Nephron progenitor cell (in vitro differentiated cells): ENCODE data around the gene ADARB2.

Experiments
- DNase-seq: peaks from one replicate; pipeline ENCODE4 v3.0.0; 2021
- H3K27ac Mint-ChIP-seq: 2 replicates; pipeline ENCODE4 v1.8.0; 2021; ENCODE audit warnings: mild to moderate bottlenecking, moderate library complexity, mixed read lengths
- H3K27me3 Mint-ChIP-seq: 2 replicates; pipeline ENCODE4 v1.8.0; 2021; ENCODE audit warnings: mild to moderate bottlenecking, low read depth, mixed read lengths; ENCODE audit not compliant: poor library complexity
- H3K36me3 Mint-ChIP-seq: 2 replicates; pipeline ENCODE4 v1.8.0; 2021; ENCODE audit warnings: low read depth, mixed read lengths
- H3K4me1 Mint-ChIP-seq: 2 replicates; pipeline ENCODE4 v1.8.0; 2021; ENCODE audit warnings: mixed read lengths
- H3K4me3 Mint-ChIP-seq: 2 replicates; pipeline ENCODE4 v1.8.0; 2021; ENCODE audit warnings: mild to moderate bottlenecking, moderate library complexity, mixed read lengths
- H3K9me3 Mint-ChIP-seq: 2 replicates; pipeline ENCODE4 v1.8.0; 2021; ENCODE audit warnings: mild to moderate bottlenecking, moderate library complexity, mixed read lengths
- TF ChIP-seq, protein P1 (sequence below): fragments of 200-600 bp; sonication (generic); IDR thresholded peaks from 2 replicates; pipeline ENCODE4 v1.5.0; 2021; ENCODE audit warnings: antibody characterized with exemption

ADARB2 gene

DNA sequence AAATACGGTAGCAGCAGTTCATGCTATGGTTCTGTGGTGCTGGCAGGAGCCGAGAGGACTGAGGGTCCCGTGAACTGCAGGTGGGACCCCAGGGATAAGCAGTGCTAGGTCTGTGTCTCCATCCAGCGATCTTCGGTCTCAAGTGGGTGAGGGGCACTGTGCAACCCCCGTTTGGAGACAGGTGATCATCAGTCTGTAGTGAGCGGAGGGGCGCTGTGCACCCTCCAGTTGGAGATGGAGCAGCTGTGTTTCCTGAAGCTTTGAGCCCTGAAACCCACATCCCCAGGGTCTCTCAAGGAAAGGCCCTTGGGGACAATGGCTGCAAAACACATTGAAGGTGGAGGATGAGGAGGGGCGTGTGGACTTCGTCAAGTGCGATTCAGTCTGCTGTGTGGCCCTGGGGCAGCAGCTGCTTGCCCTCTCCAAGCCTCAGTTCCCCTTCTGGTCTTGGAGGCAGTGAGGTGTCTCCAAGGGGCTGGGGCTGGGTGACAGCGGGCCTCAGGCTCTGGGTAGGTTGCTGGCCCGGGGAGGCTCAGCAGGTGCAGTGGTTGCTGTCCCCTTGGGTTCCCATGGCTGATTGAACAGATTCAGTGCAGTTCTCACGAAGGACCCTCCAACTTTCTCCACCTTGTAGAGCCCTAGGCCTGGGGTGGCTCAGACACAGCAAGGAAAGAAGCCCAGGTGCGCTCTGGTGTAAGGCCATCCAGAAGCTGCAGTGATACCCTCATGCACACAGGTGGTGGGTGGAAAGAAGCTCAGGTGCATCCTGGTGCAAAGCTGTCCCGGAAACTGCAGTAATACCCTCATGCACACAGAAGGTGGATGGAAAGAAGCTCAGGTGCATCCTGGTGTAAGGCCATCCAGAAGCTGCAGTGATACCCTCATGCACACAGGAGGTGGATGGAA lies 160.6 kb downstream of the ADARB2 start:
- H3K9me3 Mint-ChIP-seq = no peaks in the 10 kb centered on the region
- no peak for DNase-seq
- no peak overlapping the region for H3K4me3 Mint-ChIP-seq
- H3K4me1 Mint-ChIP-seq = peaks cover 63% of the 10 kb centered on the region
- peaks cover 22% of the 10 kb centered on the region for H3K27me3 Mint-ChIP-seq
- H3K27ac Mint-ChIP-seq = no peak overlapping the region
- TF ChIP-seq, protein P1, sequence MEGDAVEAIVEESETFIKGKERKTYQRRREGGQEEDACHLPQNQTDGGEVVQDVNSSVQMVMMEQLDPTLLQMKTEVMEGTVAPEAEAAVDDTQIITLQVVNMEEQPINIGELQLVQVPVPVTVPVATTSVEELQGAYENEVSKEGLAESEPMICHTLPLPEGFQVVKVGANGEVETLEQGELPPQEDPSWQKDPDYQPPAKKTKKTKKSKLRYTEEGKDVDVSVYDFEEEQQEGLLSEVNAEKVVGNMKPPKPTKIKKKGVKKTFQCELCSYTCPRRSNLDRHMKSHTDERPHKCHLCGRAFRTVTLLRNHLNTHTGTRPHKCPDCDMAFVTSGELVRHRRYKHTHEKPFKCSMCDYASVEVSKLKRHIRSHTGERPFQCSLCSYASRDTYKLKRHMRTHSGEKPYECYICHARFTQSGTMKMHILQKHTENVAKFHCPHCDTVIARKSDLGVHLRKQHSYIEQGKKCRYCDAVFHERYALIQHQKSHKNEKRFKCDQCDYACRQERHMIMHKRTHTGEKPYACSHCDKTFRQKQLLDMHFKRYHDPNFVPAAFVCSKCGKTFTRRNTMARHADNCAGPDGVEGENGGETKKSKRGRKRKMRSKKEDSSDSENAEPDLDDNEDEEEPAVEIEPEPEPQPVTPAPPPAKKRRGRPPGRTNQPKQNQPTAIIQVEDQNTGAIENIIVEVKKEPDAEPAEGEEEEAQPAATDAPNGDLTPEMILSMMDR = no peak
- no peaks in the 10 kb centered on the region for H3K36me3 Mint-ChIP-seq

DNA sequence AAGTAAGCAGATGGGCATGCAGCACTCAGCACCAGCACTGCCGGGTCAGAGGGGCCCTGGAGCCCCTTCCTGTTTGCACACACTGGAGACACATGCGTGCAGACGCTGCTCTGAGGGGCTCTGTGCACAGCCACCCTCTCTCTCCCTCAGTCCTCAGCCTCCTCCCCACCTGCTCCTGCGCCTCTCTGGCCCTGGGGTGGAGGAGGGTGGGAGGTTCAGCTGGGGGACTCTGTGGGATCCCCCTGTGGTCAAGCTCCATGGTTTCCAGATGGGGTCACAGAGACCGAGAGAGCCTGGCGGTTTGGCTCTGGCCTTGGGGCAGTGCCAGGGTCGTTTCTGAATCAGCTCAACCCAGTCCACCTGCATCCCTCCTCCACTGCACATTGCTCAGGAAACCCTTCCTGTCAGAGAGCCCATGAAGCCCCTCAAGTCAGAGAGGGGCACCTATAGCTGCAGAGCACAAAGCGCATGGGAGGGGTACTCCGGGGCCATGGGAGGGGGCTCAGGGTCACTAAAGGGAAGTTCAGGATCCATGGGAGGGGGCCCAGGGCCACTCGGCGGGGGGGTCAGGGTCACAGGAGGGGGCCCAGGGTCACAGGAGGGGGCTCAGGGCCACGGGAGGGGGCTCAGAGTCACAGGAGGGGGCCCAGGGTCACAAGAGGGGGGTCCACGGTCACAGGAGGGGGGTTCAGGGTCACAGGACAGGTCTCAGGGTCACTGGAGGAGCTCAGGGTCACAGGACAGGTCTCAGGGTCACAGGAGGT lies 161.7 kb downstream of the ADARB2 start:
- Mint-ChIP-seq H3K27me3 (peaks cover 27% of the 10 kb centered on the region), H3K4me3 (no peak overlapping the region), H3K4me1 (peaks cover 58% of the 10 kb centered on the region), H3K9me3 (peaks cover 3% of the 10 kb centered on the region), H3K27ac (peak overlapping the region; percentile 29), H3K36me3 (no peaks in the 10 kb centered on the region)
- no peak for DNase-seq
- TF ChIP-seq, protein P1 = no peak

DNA sequence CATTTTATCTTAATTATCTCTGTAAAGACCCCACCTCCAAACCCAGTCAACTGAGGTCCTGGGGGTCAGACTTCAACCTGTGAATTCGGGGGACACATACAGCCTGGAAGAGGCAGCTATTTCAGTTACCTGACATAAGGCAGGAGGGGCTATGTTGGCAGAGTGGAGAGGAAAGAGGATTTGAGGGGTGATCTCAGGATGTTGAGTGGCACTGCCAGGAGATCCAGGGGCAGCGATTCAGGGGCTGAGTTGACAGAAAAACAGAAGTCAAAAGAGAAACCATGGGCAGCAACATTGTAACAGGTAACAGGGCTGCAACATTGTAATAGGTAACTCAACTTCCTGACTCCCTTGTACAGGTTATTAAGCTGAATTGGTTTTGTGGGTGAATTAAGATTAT lies 162.6 kb downstream of the ADARB2 start:
- TF ChIP-seq, protein P1 = no peak
- Mint-ChIP-seq H3K4me1 (peaks cover 55% of the 10 kb centered on the region), H3K9me3 (peaks cover 3% of the 10 kb centered on the region), H3K36me3 (no peaks in the 10 kb centered on the region), H3K27me3 (peaks cover 28% of the 10 kb centered on the region), H3K4me3 (no peak overlapping the region), H3K27ac (no peak overlapping the region)
- DNase-seq = no peak

DNA sequence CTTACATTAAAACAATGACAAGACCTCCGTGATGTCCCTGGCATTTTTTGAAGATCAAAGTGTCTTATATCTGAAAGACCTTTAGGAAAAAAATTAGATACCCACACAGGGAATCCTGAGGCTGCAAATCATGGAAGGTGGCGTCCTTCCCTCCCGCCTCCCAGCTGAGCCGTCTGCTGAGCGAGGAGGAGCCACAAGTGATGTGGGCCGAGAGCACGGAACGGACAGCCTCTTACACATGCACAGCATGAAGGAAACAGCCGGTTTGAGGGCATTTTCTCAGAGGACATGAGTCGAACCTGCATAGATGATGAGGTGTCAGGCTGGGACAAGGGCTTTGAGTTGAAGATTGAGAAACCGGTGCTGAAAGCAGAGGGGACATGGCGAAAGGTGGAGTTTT lies 163.3 kb downstream of the ADARB2 start:
- peaks cover 28% of the 10 kb centered on the region for H3K27me3 Mint-ChIP-seq
- H3K4me1 Mint-ChIP-seq = peaks cover 53% of the 10 kb centered on the region
- no peak for DNase-seq
- TF ChIP-seq, protein P1 = no peak
- H3K36me3 Mint-ChIP-seq = no peaks in the 10 kb centered on the region
- no peak overlapping the region for H3K27ac Mint-ChIP-seq
- H3K4me3 Mint-ChIP-seq = no peak overlapping the region
- H3K9me3 Mint-ChIP-seq = peaks cover 3% of the 10 kb centered on the region

DNA sequence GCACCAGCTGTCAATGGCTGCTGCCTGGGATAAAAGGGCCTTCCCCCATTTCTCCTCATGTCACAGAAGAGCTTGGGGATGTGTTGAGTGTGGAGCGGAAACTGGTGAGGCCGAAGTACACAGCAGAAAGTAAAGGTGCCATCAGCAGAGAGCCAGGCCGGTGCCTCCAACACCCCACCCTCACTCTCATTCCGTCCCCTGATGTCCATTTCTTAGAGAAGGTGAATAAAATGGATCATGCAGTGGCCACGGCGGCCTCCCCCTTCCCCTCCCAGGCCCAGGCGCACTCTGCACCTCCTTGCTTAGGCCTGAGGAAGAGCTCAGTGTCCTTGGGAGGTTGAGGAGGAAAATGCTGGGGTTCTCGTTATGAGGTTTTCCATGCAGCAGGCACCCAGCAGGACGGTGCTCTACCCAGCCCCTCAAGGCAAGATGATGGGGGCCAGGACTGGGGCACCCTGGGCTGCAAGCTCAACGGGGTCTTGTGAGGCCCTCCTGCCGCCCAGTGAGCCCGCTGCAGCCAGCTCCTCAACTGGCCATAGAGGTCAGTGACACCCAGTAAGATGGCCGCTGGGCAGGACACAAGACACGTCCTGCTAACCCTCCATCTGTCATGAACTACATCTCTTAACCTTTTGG lies 163.9 kb downstream of the ADARB2 start:
- H3K4me3 Mint-ChIP-seq = no peak overlapping the region
- H3K9me3 Mint-ChIP-seq = peaks cover 3% of the 10 kb centered on the region
- no peaks in the 10 kb centered on the region for H3K36me3 Mint-ChIP-seq
- peaks cover 24% of the 10 kb centered on the region for H3K27me3 Mint-ChIP-seq
- TF ChIP-seq, protein P1 = no peak
- H3K4me1 Mint-ChIP-seq = peaks cover 53% of the 10 kb centered on the region
- DNase-seq = no peak
- no peak overlapping the region for H3K27ac Mint-ChIP-seq
